Upper lobe of left lung (tissue), 4 donors: ENCODE measurements around the gene DMC1.

Experiments
- CTCF ChIP-seq, 6 experiments: fragments of 450-650 bp in 4 of 6; fragments of 200-600 bp in 2 of 6; sonication (generic) in 2 of 6; IDR thresholded peaks; one replicate each; pipeline ENCODE4 v1.5.1; 2016 to 2019; ENCODE audit warnings: antibody characterized with exemption in 6 of 6
- POLR2AphosphoS5 ChIP-seq, 2 donors: sonication (generic); formaldehyde crosslinking; IDR thresholded peaks; one replicate each; pipeline ENCODE4 v1.5.1; 2017; ENCODE audit warnings: antibody characterized with exemption in 2 of 2

GRCh38 chr22:38570779-38571364 lies 889 bp upstream of the DMC1 start:
- TF ChIP-seq CTCF (IDR thresholded peaks at IDR 0.05) (no peak), POLR2AphosphoS5 (IDR thresholded peaks at IDR 0.05) (no peak)
